HEK293 (cell line): ENCODE data around the gene R3HDM4.

ENCODE experiments used
- CTCF ChIA-PET: fragments of 350-600 bp; formaldehyde crosslinking; extraction: SDS; loops from one replicate; lab custom pipeline; 2021; ENCODE audit warnings: antibody characterized with exemption; lab: Yijun Ruan, JAX
- POLR2A ChIA-PET: fragments of 300-600 bp; formaldehyde crosslinking; extraction: SDS; loops from one replicate; lab custom pipeline; 2020; ENCODE audit warnings: antibody characterized with exemption, inconsistent platforms; lab: Yijun Ruan, JAX
- H3K27ac ChIP-seq: fragments of 200-500 bp; sonication (Bioruptor generic); 2 replicates; pipeline ENCODE4 v1.5.1; 2014; ENCODE audit warnings: low read depth, low read length, control low read depth, inconsistent platforms; ENCODE audit errors: extremely low read depth
- H3K36me3 ChIP-seq, 2 experiments: fragments of 200-500 bp in 1 of 2; sonication (Bioruptor generic) in 1 of 2; 1 replicate in 1 of 2; 2 replicates in 1 of 2; pipeline ENCODE4 v1.5.1; 2014 to 2017; ENCODE audit warnings: inconsistent platforms in 2 of 2, low read length in 2 of 2; ENCODE audit not compliant: control insufficient read depth in 2 of 2, insufficient read depth in 1 of 2
- H3K4me1 ChIP-seq: fragments of 200-500 bp; sonication (Bioruptor generic); 2 replicates; pipeline ENCODE4 v1.5.1; 2014; ENCODE audit warnings: mild to moderate bottlenecking, low read length, inconsistent platforms; ENCODE audit not compliant: control insufficient read depth, insufficient read depth
- H3K4me3 ChIP-seq: 2 replicates; pipeline ENCODE4 v1.5.1; 2011; ENCODE audit warnings: low read depth, mild to moderate bottlenecking, control low read depth, low read length, moderate library complexity
- H3K9me3 ChIP-seq: fragments of 200-500 bp; sonication (Bioruptor generic); 2 replicates; pipeline ENCODE4 v1.5.1; 2014; ENCODE audit warnings: low read depth, low read length, inconsistent platforms; ENCODE audit not compliant: control insufficient read depth, insufficient read depth
- GLI4 ChIP-seq: fragments of 450-650 bp; formaldehyde crosslinking; IDR thresholded peaks from 2 replicates; pipeline ENCODE4 v1.5.1; 2016; ENCODE audit warnings: missing biosample characterization, missing genetic modification characterization
- GLIS1 ChIP-seq: fragments of 450-650 bp; formaldehyde crosslinking; IDR thresholded peaks from 2 replicates; pipeline ENCODE4 v1.5.1; 2016; ENCODE audit warnings: missing biosample characterization, missing genetic modification characterization
- IKZF3 ChIP-seq: fragments of 450-650 bp; IDR thresholded peaks from 2 replicates; pipeline ENCODE4 v1.5.0; 2018; ENCODE audit warnings: missing biosample characterization, mild to moderate bottlenecking, missing genetic modification characterization, moderate library complexity
- MYNN ChIP-seq: fragments of 450-650 bp; formaldehyde crosslinking; IDR thresholded peaks from 2 replicates; pipeline ENCODE4 v1.5.1; 2016; ENCODE audit warnings: missing biosample characterization, missing genetic modification characterization, borderline replicate concordance
- PRDM6 ChIP-seq: fragments of 450-650 bp; formaldehyde crosslinking; IDR thresholded peaks from 2 replicates; pipeline ENCODE4 v1.5.1; 2017; ENCODE audit warnings: missing biosample characterization, missing genetic modification characterization
- SCRT2 ChIP-seq: fragments of 450-650 bp; formaldehyde crosslinking; IDR thresholded peaks from 2 replicates; pipeline ENCODE4 v1.5.1; 2016; ENCODE audit warnings: missing biosample characterization, missing genetic modification characterization
- ZBTB10 ChIP-seq: fragments of 450-650 bp; formaldehyde crosslinking; IDR thresholded peaks from 2 replicates; pipeline ENCODE4 v1.5.1; 2016; ENCODE audit warnings: missing biosample characterization, missing genetic modification characterization
- ZBTB20 ChIP-seq: fragments of 450-650 bp; formaldehyde crosslinking; IDR thresholded peaks from 2 replicates; pipeline ENCODE4 v1.5.1; 2016; ENCODE audit warnings: missing biosample characterization, missing genetic modification characterization
- ZIC2 ChIP-seq: fragments of 450-650 bp; formaldehyde crosslinking; IDR thresholded peaks from 2 replicates; pipeline ENCODE4 v1.5.1; 2016; ENCODE audit warnings: missing biosample characterization, missing genetic modification characterization
- ZNF114 ChIP-seq: fragments of 450-650 bp; formaldehyde crosslinking; IDR thresholded peaks from 2 replicates; pipeline ENCODE4 v1.5.0; 2017; ENCODE audit warnings: missing biosample characterization, missing genetic modification characterization
- ZNF121 ChIP-seq: fragments of 450-650 bp; formaldehyde crosslinking; IDR thresholded peaks from 2 replicates; pipeline ENCODE4 v1.5.1; 2016; ENCODE audit warnings: missing biosample characterization, missing genetic modification characterization
- ZNF157 ChIP-seq: fragments of 450-650 bp; formaldehyde crosslinking; IDR thresholded peaks from 2 replicates; pipeline ENCODE4 v1.5.1; 2016; ENCODE audit warnings: missing biosample characterization, missing genetic modification characterization
- ZNF280D ChIP-seq: fragments of 450-650 bp; formaldehyde crosslinking; IDR thresholded peaks from 2 replicates; pipeline ENCODE4 v1.5.1; 2016; ENCODE audit warnings: missing biosample characterization, missing genetic modification characterization
- ZNF292 ChIP-seq: fragments of 450-650 bp; formaldehyde crosslinking; IDR thresholded peaks from 2 replicates; pipeline ENCODE4 v1.5.1; 2016; ENCODE audit warnings: low read depth, missing biosample characterization, missing genetic modification characterization, borderline replicate concordance
- ZNF335 ChIP-seq: fragments of 450-650 bp; formaldehyde crosslinking; conservative IDR thresholded peaks from 2 replicates; pipeline ENCODE4 v1.5.1; 2016; ENCODE audit warnings: missing biosample characterization, missing genetic modification characterization
- ZNF530 ChIP-seq: fragments of 450-650 bp; formaldehyde crosslinking; IDR thresholded peaks from 2 replicates; pipeline ENCODE4 v1.5.1; 2016; ENCODE audit warnings: low read depth, missing biosample characterization, missing genetic modification characterization
- ZNF558 ChIP-seq: fragments of 450-650 bp; formaldehyde crosslinking; IDR thresholded peaks from 2 replicates; pipeline ENCODE4 v1.5.1; 2016; ENCODE audit warnings: missing biosample characterization, missing genetic modification characterization
- ZNF692 ChIP-seq: fragments of 450-650 bp; formaldehyde crosslinking; IDR thresholded peaks from 2 replicates; pipeline ENCODE4 v1.5.1; 2016; ENCODE audit warnings: missing biosample characterization, missing genetic modification characterization
- ZNF785 ChIP-seq: fragments of 450-650 bp; formaldehyde crosslinking; IDR thresholded peaks from 2 replicates; pipeline ENCODE4 v1.5.1; 2016; ENCODE audit warnings: missing biosample characterization, missing genetic modification characterization

The R3HDM4 gene

GRCh38 chr19:870963-871401 is 42.0 kb downstream of the R3HDM4 start:
- CTCF ChIA-PET, result no interaction called here

GRCh38 chr19:870314-870713 is 42.7 kb downstream of the R3HDM4 start:
- peaks cover 7 to 52% of the 10 kb centered on the region in 2 experiments; a peak in 2 of 3 replicates for H3K36me3 ChIP-seq
- POLR2A ChIA-PET, result no interaction called here
- CTCF ChIA-PET, result no interaction called here
- H3K4me1 ChIP-seq, result no peaks in the 10 kb centered on the region; the same call in 1 of the 2 replicates
- TF ChIP-seq SCRT2 (no peak), ZNF121 (tag by site-specific recombination) (peak; percentile 62; the same call in 1 of the 2 replicates)
- H3K27ac ChIP-seq, result no peak overlapping the region
- H3K4me3 ChIP-seq, result no peak overlapping the region
- H3K9me3 ChIP-seq, result no peaks in the 10 kb centered on the region

More at GRCh38 chr19:870963-871401, 42.0 kb downstream of the R3HDM4 start:
- H3K4me1 ChIP-seq, result no peaks in the 10 kb centered on the region; the same call in 1 of the 2 replicates
- H3K36me3 ChIP-seq, result peaks cover 7 to 59% of the 10 kb centered on the region in 2 experiments; a peak in 2 of 3 replicates
- POLR2A ChIA-PET, result no interaction called here
- no peak overlapping the region for H3K4me3 ChIP-seq
- no peaks in the 10 kb centered on the region for H3K9me3 ChIP-seq
- no peak overlapping the region for H3K27ac ChIP-seq
- TF ChIP-seq ZNF530 (tag by site-specific recombination) (no peak), ZNF114 (tag by site-specific recombination) (no peak), ZIC2 (tag by site-specific recombination) (peak; percentile 33; the same call in 1 of the 2 replicates), ZBTB10 (tag by site-specific recombination) (peak; percentile 44; the same call in 1 of the 2 replicates), ZBTB20 (no peak)

GRCh38 chr19:869245-870177 is 43.5 kb downstream of the R3HDM4 start:
- Histone ChIP-seq H3K9me3 (no peaks in the 10 kb centered on the region), H3K4me3 (no peak overlapping the region), H3K27ac (no peak overlapping the region; the same call in 1 of the 2 replicates), H3K36me3 (peaks cover 7 to 47% of the 10 kb centered on the region in 2 experiments; a peak in 2 of 3 replicates), H3K4me1 (no peaks in the 10 kb centered on the region; the same call in 1 of the 2 replicates)
- POLR2A ChIA-PET, result no interaction called here
- CTCF ChIA-PET, result no interaction called here
- peak; percentile 61 for TF ChIP-seq IKZF3 (tag by site-specific recombination)
- TF ChIP-seq ZNF292 (tag by site-specific recombination), result no peak
- TF ChIP-seq ZNF335, result peak; percentile 64
- no peak for TF ChIP-seq ZNF558 (tag by site-specific recombination)
- TF ChIP-seq SCRT2, result no peak
- TF ChIP-seq GLIS1 (tag by site-specific recombination), result peak; percentile 99
- no peak for TF ChIP-seq ZNF157 (tag by site-specific recombination)
- TF ChIP-seq ZNF692 (tag by site-specific recombination), result 0 out of 2 replicates have a peak, but pooled peaks have one; percentile 11
- TF ChIP-seq GLI4 (tag by site-specific recombination), result no peak
- no peak for TF ChIP-seq ZNF785 (tag by site-specific recombination)
- peak; percentile 46 for TF ChIP-seq PRDM6 (tag by site-specific recombination)
- TF ChIP-seq ZNF280D (tag by site-specific recombination), result no peak
- no peak for TF ChIP-seq MYNN (tag by site-specific recombination)
